Liver (tissue), 3 donors: Measurements from ENCODE around the gene PKIG.

Experiments
- RAD21 ChIP-seq, 2 donors: IDR thresholded peaks; 2 replicates each; pipeline ENCODE4 v1.6.1; 2016; ENCODE audit warnings: antibody characterized with exemption in 2 of 2, mild to moderate bottlenecking in 2 of 2
- TF ChIP-seq, protein P1 (sequence below): fragments of 150-350 bp; IDR thresholded peaks from 2 replicates; pipeline ENCODE4 v1.5.1; 2017; ENCODE audit warnings: improper control_type of control experiment, low read depth, low read length; ENCODE audit not compliant: missing input control
- TF ChIP-seq, protein P2 (sequence below): IDR thresholded peaks from 2 replicates; pipeline ENCODE4 v1.6.1; 2016; ENCODE audit warnings: antibody characterized with exemption
- TF ChIP-seq, protein P3 (sequence below): IDR thresholded peaks from 2 replicates; pipeline ENCODE4 v1.6.1; 2016; ENCODE audit warnings: antibody characterized with exemption
- donor health status: healthy.
- donor health status: healthy.

DNA sequence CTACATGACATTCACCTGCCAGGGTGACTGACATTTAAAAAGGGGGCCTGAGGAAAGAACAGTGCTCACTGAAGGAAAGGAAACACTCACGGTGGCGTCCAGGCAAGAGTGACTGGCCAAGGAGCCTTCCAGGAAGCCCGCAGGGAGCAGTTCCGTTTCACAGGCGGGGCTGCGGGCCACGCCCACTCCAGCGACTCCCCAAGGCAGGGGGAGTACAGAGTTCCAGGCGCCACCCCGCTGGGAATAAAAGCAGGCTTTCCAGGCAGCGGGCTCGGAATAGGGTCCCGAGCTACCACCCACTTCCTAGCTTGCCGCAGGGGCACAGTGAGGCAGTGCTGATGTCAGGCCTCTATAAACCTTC is 34.2 kb downstream of the PKIG start:
- no peak for TF ChIP-seq RAD21 (IDR thresholded peaks at IDR 0.05)
- TF ChIP-seq, protein P1, sequence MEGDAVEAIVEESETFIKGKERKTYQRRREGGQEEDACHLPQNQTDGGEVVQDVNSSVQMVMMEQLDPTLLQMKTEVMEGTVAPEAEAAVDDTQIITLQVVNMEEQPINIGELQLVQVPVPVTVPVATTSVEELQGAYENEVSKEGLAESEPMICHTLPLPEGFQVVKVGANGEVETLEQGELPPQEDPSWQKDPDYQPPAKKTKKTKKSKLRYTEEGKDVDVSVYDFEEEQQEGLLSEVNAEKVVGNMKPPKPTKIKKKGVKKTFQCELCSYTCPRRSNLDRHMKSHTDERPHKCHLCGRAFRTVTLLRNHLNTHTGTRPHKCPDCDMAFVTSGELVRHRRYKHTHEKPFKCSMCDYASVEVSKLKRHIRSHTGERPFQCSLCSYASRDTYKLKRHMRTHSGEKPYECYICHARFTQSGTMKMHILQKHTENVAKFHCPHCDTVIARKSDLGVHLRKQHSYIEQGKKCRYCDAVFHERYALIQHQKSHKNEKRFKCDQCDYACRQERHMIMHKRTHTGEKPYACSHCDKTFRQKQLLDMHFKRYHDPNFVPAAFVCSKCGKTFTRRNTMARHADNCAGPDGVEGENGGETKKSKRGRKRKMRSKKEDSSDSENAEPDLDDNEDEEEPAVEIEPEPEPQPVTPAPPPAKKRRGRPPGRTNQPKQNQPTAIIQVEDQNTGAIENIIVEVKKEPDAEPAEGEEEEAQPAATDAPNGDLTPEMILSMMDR = no peak
- TF ChIP-seq, protein P2, sequence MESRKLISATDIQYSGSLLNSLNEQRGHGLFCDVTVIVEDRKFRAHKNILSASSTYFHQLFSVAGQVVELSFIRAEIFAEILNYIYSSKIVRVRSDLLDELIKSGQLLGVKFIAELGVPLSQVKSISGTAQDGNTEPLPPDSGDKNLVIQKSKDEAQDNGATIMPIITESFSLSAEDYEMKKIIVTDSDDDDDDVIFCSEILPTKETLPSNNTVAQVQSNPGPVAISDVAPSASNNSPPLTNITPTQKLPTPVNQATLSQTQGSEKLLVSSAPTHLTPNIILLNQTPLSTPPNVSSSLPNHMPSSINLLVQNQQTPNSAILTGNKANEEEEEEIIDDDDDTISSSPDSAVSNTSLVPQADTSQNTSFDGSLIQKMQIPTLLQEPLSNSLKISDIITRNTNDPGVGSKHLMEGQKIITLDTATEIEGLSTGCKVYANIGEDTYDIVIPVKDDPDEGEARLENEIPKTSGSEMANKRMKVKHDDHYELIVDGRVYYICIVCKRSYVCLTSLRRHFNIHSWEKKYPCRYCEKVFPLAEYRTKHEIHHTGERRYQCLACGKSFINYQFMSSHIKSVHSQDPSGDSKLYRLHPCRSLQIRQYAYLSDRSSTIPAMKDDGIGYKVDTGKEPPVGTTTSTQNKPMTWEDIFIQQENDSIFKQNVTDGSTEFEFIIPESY = no peak
- TF ChIP-seq, protein P3, sequence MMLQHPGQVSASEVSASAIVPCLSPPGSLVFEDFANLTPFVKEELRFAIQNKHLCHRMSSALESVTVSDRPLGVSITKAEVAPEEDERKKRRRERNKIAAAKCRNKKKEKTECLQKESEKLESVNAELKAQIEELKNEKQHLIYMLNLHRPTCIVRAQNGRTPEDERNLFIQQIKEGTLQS = no peak
